Endothelial cell (in vitro differentiated cells): Measurements from ENCODE around the gene TPM4. TPM values are rescaled to one million over a fixed set of nuclear protein-coding genes. Genes with fewer than 3 reads are reported as not detected.
"Not testable (repeated sequence)": the region's sequence is repeated elsewhere in the genome, so short reads cannot be mapped to it uniquely, and the experiment has no call there.

ENCODE experiments used
- DNase-seq: peaks from one replicate; pipeline ENCODE4 v3.0.0; 2021; ENCODE audit warnings: low spot score
- H3K27ac Mint-ChIP-seq: one replicate; pipeline ENCODE4 v1.8.0; 2021; ENCODE audit warnings: mixed read lengths, inconsistent platforms; ENCODE audit not compliant: unreplicated experiment
- H3K27me3 Mint-ChIP-seq: one replicate; pipeline ENCODE4 v1.8.0; 2021; ENCODE audit warnings: mild to moderate bottlenecking, moderate library complexity, mixed read lengths, inconsistent platforms; ENCODE audit not compliant: unreplicated experiment
- H3K36me3 Mint-ChIP-seq: one replicate; pipeline ENCODE4 v1.8.0; 2021; ENCODE audit warnings: mild to moderate bottlenecking, low read depth, mixed read lengths, inconsistent platforms; ENCODE audit not compliant: unreplicated experiment
- H3K4me1 Mint-ChIP-seq: one replicate; pipeline ENCODE4 v1.8.0; 2021; ENCODE audit warnings: mild to moderate bottlenecking, mixed read lengths, inconsistent platforms; ENCODE audit not compliant: unreplicated experiment
- H3K4me3 Mint-ChIP-seq: one replicate; pipeline ENCODE4 v1.8.0; 2021; ENCODE audit warnings: mild to moderate bottlenecking, mixed read lengths, inconsistent platforms; ENCODE audit not compliant: unreplicated experiment
- H3K9me3 Mint-ChIP-seq: one replicate; pipeline ENCODE4 v1.8.0; 2021; ENCODE audit warnings: mixed read lengths, inconsistent platforms; ENCODE audit not compliant: unreplicated experiment
- CTCF ChIP-seq: fragments of 200-600 bp; sonication (generic); IDR thresholded peaks from one replicate; pipeline ENCODE4 v1.5.0; 2021; ENCODE audit warnings: antibody characterized with exemption; ENCODE audit not compliant: unreplicated experiment
- total RNA-seq: library from RNA; stranded (reverse); fragmentation: NEBNext Ultra II Directional; extraction: Animal tissue kit (Norgen Biotek cat#: 25700); gene quantifications from one replicate; pipeline ENCODE4 v1.2.1, GENCODE V29; 2021; ENCODE audit not compliant: unreplicated experiment

Gene TPM4
- total RNA-seq, 1 donor from 2014 or later, result 644 TPM

GRCh38 chr19:16078759-16079707 is 2.7 kb downstream of the TPM4 start:
- H3K4me3 Mint-ChIP-seq, result peak overlapping the region; percentile 98
- no peaks in the 10 kb centered on the region for H3K9me3 Mint-ChIP-seq
- peak overlapping the region; percentile 98 for H3K27ac Mint-ChIP-seq
- TF ChIP-seq CTCF, result no peak
- H3K36me3 Mint-ChIP-seq, result peaks cover 54% of the 10 kb centered on the region
- H3K27me3 Mint-ChIP-seq, result peaks cover 31% of the 10 kb centered on the region
- peaks cover 44% of the 10 kb centered on the region for H3K4me1 Mint-ChIP-seq
- no peak for DNase-seq

GRCh38 chr19:16084067-16084685 is 7.9 kb downstream of the TPM4 start:
- Mint-ChIP-seq H3K4me3 (peak overlapping the region; percentile 71), H3K27me3 (peaks cover 27% of the 10 kb centered on the region), H3K36me3 (peaks cover 57% of the 10 kb centered on the region), H3K4me1 (peaks cover 28% of the 10 kb centered on the region), H3K9me3 (no peaks in the 10 kb centered on the region), H3K27ac (peak overlapping the region; percentile 63)
- DNase-seq, result no peak
- no peak for TF ChIP-seq CTCF

- H3K36me3 Mint-ChIP-seq, result peaks cover 62% of the 10 kb centered on the region
- no peak for TF ChIP-seq CTCF
- no peak overlapping the region for H3K27ac Mint-ChIP-seq
These were observed 8.8 kb downstream of the TPM4 start for GRCh38 chr19:16085115-16085514.

GRCh38 chr19:16087404-16087803 is 11.1 kb downstream of the TPM4 start:
- H3K4me3 Mint-ChIP-seq, H3K27ac Mint-ChIP-seq, H3K9me3 Mint-ChIP-seq, DNase-seq: not testable (repeated sequence)
- Mint-ChIP-seq H3K36me3 (peaks cover 57% of the 10 kb centered on the region), H3K4me1 (peaks cover 22% of the 10 kb centered on the region), H3K27me3 (peaks cover 25% of the 10 kb centered on the region)

More at GRCh38 chr19:16085115-16085514, 8.8 kb downstream of the TPM4 start:
- peaks cover 28% of the 10 kb centered on the region for H3K27me3 Mint-ChIP-seq
- peak overlapping the region; percentile 42 for H3K4me3 Mint-ChIP-seq
- H3K9me3 Mint-ChIP-seq, result no peaks in the 10 kb centered on the region
- H3K4me1 Mint-ChIP-seq, result peaks cover 24% of the 10 kb centered on the region
- DNase-seq, result no peak

- Mint-ChIP-seq H3K27ac (peak overlapping the region; percentile 42), H3K9me3 (no peaks in the 10 kb centered on the region), H3K27me3 (peaks cover 23% of the 10 kb centered on the region), H3K4me3 (peak overlapping the region; percentile 71), H3K4me1 (peaks cover 19% of the 10 kb centered on the region), H3K36me3 (peaks cover 57% of the 10 kb centered on the region)
- no peak for TF ChIP-seq CTCF
- DNase-seq, result no peak
These were observed 11.6 kb downstream of the TPM4 start for GRCh38 chr19:16087940-16088339.
